Panc1 (cell line): ENCODE data around the gene CLMN.

Source experiments
- CTCF ChIP-seq: fragments of 450-650 bp; IDR thresholded peaks from 2 replicates; pipeline ENCODE4 v1.5.1; 2017; ENCODE audit warnings: mild to moderate bottlenecking
- POLR2AphosphoS5 ChIP-seq: IDR thresholded peaks from 2 replicates; pipeline ENCODE4 v1.6.1; 2012; ENCODE audit warnings: mild to moderate bottlenecking, low read depth, low read length, moderate library complexity
- SIN3A ChIP-seq: IDR thresholded peaks from 2 replicates; pipeline ENCODE4 v1.6.1; 2012; ENCODE audit warnings: low read depth, mild to moderate bottlenecking, low read length, moderate library complexity, borderline replicate concordance; ENCODE audit not compliant: insufficient read depth
- TCF7L2 ChIP-seq: IDR thresholded peaks from 2 replicates; pipeline ENCODE4 v1.6.1; 2011; ENCODE audit warnings: mild to moderate bottlenecking, low read depth, low read length, inconsistent platforms
- TF ChIP-seq, protein P1 (sequence below), 2 experiments: IDR thresholded peaks; 2 replicates each; pipeline ENCODE4 v1.6.1; 2011 to 2012; ENCODE audit warnings: low read depth in 2 of 2, control low read depth in 1 of 2, low read length in 1 of 2, mild to moderate bottlenecking in 1 of 2, moderate library complexity in 1 of 2; ENCODE audit not compliant: insufficient read depth in 1 of 2

- TF ChIP-seq CTCF (no peak), TCF7L2 (no peak), POLR2AphosphoS5 (no peak), SIN3A (no peak)
- TF ChIP-seq, protein P1, sequence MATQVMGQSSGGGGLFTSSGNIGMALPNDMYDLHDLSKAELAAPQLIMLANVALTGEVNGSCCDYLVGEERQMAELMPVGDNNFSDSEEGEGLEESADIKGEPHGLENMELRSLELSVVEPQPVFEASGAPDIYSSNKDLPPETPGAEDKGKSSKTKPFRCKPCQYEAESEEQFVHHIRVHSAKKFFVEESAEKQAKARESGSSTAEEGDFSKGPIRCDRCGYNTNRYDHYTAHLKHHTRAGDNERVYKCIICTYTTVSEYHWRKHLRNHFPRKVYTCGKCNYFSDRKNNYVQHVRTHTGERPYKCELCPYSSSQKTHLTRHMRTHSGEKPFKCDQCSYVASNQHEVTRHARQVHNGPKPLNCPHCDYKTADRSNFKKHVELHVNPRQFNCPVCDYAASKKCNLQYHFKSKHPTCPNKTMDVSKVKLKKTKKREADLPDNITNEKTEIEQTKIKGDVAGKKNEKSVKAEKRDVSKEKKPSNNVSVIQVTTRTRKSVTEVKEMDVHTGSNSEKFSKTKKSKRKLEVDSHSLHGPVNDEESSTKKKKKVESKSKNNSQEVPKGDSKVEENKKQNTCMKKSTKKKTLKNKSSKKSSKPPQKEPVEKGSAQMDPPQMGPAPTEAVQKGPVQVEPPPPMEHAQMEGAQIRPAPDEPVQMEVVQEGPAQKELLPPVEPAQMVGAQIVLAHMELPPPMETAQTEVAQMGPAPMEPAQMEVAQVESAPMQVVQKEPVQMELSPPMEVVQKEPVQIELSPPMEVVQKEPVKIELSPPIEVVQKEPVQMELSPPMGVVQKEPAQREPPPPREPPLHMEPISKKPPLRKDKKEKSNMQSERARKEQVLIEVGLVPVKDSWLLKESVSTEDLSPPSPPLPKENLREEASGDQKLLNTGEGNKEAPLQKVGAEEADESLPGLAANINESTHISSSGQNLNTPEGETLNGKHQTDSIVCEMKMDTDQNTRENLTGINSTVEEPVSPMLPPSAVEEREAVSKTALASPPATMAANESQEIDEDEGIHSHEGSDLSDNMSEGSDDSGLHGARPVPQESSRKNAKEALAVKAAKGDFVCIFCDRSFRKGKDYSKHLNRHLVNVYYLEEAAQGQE (IDR thresholded peaks at IDR 0.05; ENCODE audit: insufficient read depth in 1 of 2, low read depth in 2 of 2, low read length in 1 of 2), result no peak
These were observed 163.3 kb downstream of the CLMN start for GRCh38 chr14:95156161-95157047.
